GM23338 (cell line): ENCODE data around the gene MED28. TPM values are rescaled to one million over a fixed set of nuclear protein-coding genes. Genes with fewer than 3 reads are reported as not detected.

ENCODE experiments used
- ATAC-seq: fragments of 200-7000 bp; cut with Tn5 transposase; 3 replicates; pipeline ENCODE4 v1.9.1; 2020
- DNase-seq: peaks from one replicate; pipeline ENCODE4 v3.0.0-alpha.2; 2015; ENCODE audit warnings: low spot score
- H2AFZ ChIP-seq: fragments of 200-600 bp; sonication (generic); 2 replicates; pipeline ENCODE4 v1.8.0; 2016; ENCODE audit warnings: antibody characterized with exemption, mild to moderate bottlenecking, moderate library complexity
- H3F3A ChIP-seq: fragments of 200-600 bp; sonication (generic); replicated peaks from 2 replicates; pipeline ENCODE4 v1.8.0; 2017; ENCODE audit warnings: antibody characterized with exemption, mixed run types, low read depth
- H3K27ac ChIP-seq: fragments of 200-600 bp; sonication (generic); 2 replicates; pipeline ENCODE4 v1.6.1; 2016; ENCODE audit warnings: low read depth
- H3K27me3 ChIP-seq: fragments of 200-600 bp; sonication (generic); 2 replicates; pipeline ENCODE4 v1.8.0; 2016; ENCODE audit warnings: mild to moderate bottlenecking, mixed run types, moderate library complexity; ENCODE audit not compliant: insufficient read depth
- H3K36me3 ChIP-seq: fragments of 200-600 bp; sonication (generic); 2 replicates; pipeline ENCODE4 v1.8.0; 2016; ENCODE audit warnings: mild to moderate bottlenecking; ENCODE audit not compliant: insufficient read depth
- H3K4me1 ChIP-seq: fragments of 200-600 bp; sonication (generic); 2 replicates; pipeline ENCODE4 v1.8.0; 2016; ENCODE audit warnings: mild to moderate bottlenecking, moderate library complexity; ENCODE audit not compliant: insufficient read depth
- H3K4me2 ChIP-seq: fragments of 200-600 bp; sonication (generic); 2 replicates; pipeline ENCODE4 v1.7.1; 2017; ENCODE audit warnings: mixed run types
- H3K4me3 ChIP-seq: fragments of 200-600 bp; sonication (generic); 2 replicates; pipeline ENCODE4 v1.6.1; 2016; ENCODE audit warnings: mixed run types
- H3K79me2 ChIP-seq: fragments of 200-600 bp; sonication (generic); replicated peaks from 2 replicates; pipeline ENCODE4 v1.8.0; 2017; ENCODE audit warnings: mild to moderate bottlenecking; ENCODE audit not compliant: insufficient read depth
- H3K9me2 ChIP-seq: fragments of 200-600 bp; sonication (generic); 2 replicates; pipeline ENCODE4 v1.8.0; 2017; ENCODE audit not compliant: insufficient read depth
- H4K20me1 ChIP-seq: fragments of 200-600 bp; sonication (generic); replicated peaks from 2 replicates; pipeline ENCODE4 v1.8.0; 2017; ENCODE audit warnings: mild to moderate bottlenecking; ENCODE audit not compliant: insufficient read depth
- H3K27ac Mint-ChIP-seq: 2 replicates; pipeline ENCODE4 v1.8.0; 2020; ENCODE audit warnings: inconsistent platforms, mild to moderate bottlenecking, moderate library complexity, mixed read lengths
- H3K27me3 Mint-ChIP-seq: 3 replicates; pipeline ENCODE4 v1.8.0; 2022; ENCODE audit warnings: low read depth, mild to moderate bottlenecking, moderate library complexity, mixed read lengths, inconsistent platforms; ENCODE audit not compliant: insufficient read depth, poor library complexity
- H3K36me3 Mint-ChIP-seq: 3 replicates; pipeline ENCODE4 v1.8.0; 2021; ENCODE audit warnings: low read depth, mild to moderate bottlenecking, inconsistent platforms, moderate library complexity, mixed read lengths
- H3K4me1 Mint-ChIP-seq: 3 replicates; pipeline ENCODE4 v1.8.0; 2020; ENCODE audit warnings: mild to moderate bottlenecking, inconsistent platforms, mixed read lengths
- H3K4me3 Mint-ChIP-seq: 3 replicates; pipeline ENCODE4 v1.8.0; 2021; ENCODE audit warnings: moderate library complexity, mild to moderate bottlenecking, inconsistent platforms, mixed read lengths
- H3K9me3 Mint-ChIP-seq: 3 replicates; pipeline ENCODE4 v1.8.0; 2020; ENCODE audit warnings: moderate library complexity, mild to moderate bottlenecking, inconsistent platforms, mixed read lengths
- CREB1 ChIP-seq: fragments of 250-450 bp; sonication (Bioruptor Pico); IDR thresholded peaks from 2 replicates; pipeline ENCODE4 v1.5.0; 2020; ENCODE audit warnings: low read depth, mild to moderate bottlenecking, moderate library complexity
- CTCF ChIP-seq, 2 experiments: fragments of 200-600 bp in 1 of 2; sonication (generic) in 1 of 2; conservative IDR thresholded peaks; 2 replicates each; pipeline versions ENCODE4 v1.5.1 to v1.6.1; 2016 to 2017; ENCODE audit warnings: antibody characterized with exemption in 2 of 2, low read depth in 2 of 2, mild to moderate bottlenecking in 2 of 2, moderate library complexity in 1 of 2
- ETS1 ChIP-seq: IDR thresholded peaks from 2 replicates; pipeline ENCODE4 v1.6.1; 2016; ENCODE audit warnings: antibody characterized with exemption
- EZH2 ChIP-seq: fragments of 200-600 bp; sonication (generic); IDR thresholded peaks from one replicate; pipeline ENCODE4 v1.8.0; 2017; ENCODE audit warnings: antibody characterized with exemption, mild to moderate bottlenecking, low read depth; ENCODE audit not compliant: unreplicated experiment
- EZH2phosphoT487 ChIP-seq: fragments of 200-600 bp; sonication (generic); IDR thresholded peaks from one replicate; pipeline ENCODE4 v1.8.1; 2018; ENCODE audit warnings: antibody characterized with exemption; ENCODE audit not compliant: unreplicated experiment
- JUNB ChIP-seq: IDR thresholded peaks from one replicate; pipeline ENCODE4 v1.6.1; 2016; ENCODE audit warnings: antibody characterized with exemption; ENCODE audit not compliant: unreplicated experiment
- NANOG ChIP-seq: IDR thresholded peaks from 2 replicates; pipeline ENCODE4 v1.6.1; 2016; ENCODE audit warnings: antibody characterized with exemption, borderline replicate concordance
- POLR2AphosphoS5 ChIP-seq: IDR thresholded peaks from 2 replicates; pipeline ENCODE4 v1.6.1; 2016; ENCODE audit warnings: antibody characterized with exemption, low read depth
- REST ChIP-seq: IDR thresholded peaks from one replicate; pipeline ENCODE4 v1.6.1; 2018; ENCODE audit warnings: antibody characterized with exemption; ENCODE audit not compliant: unreplicated experiment
- STAT1 ChIP-seq: IDR thresholded peaks from one replicate; pipeline ENCODE4 v1.6.1; 2016; ENCODE audit warnings: antibody characterized with exemption; ENCODE audit not compliant: unreplicated experiment
- ZNF114 ChIP-seq: fragments of 250-450 bp; sonication (Bioruptor Pico); IDR thresholded peaks from 2 replicates; pipeline ENCODE4 v1.5.0; 2020; ENCODE audit warnings: mild to moderate bottlenecking, moderate library complexity
- ZNF331 ChIP-seq: fragments of 250-450 bp; sonication (Bioruptor Pico); IDR thresholded peaks from 2 replicates; pipeline ENCODE4 v1.5.0; 2020; ENCODE audit warnings: low read depth, mild to moderate bottlenecking, moderate library complexity
- ZNF462 ChIP-seq: fragments of 250-450 bp; sonication (Bioruptor Pico); IDR thresholded peaks from 2 replicates; pipeline ENCODE4 v1.5.0; 2020; ENCODE audit warnings: mild to moderate bottlenecking, moderate library complexity
- polyA plus RNA-seq: library from polyadenylated mRNA; unstranded; fragments of >200 nt; fragmentation: Nextera tagmentation; extraction: Ambion mirVana; gene quantifications from 2 replicates; pipeline ENCODE4 v1.2.1, GENCODE V29; 2016
- total RNA-seq: library from RNA; depleted of rRNA; stranded (reverse); fragments of >200 nt; shearing (Covaris generic); gene quantifications from 2 replicates; pipeline ENCODE4 v1.2.3, GENCODE V29; 2014

Gene MED28
- total and polyA plus RNA-seq, 2 experiments from 2014 or later, result 24.0 to 60.9 TPM

GRCh38 chr4:17682222-17682566, 67.8 kb downstream of the MED28 start:
- H3F3A ChIP-seq, result no peaks in the 10 kb centered on the region
- no peak for ATAC-seq
- Mint-ChIP-seq H3K27me3 (peaks cover 2% of the 10 kb centered on the region), H3K4me1 (no peaks in the 10 kb centered on the region), H3K9me3 (peaks cover 7% of the 10 kb centered on the region), H3K36me3 (no peaks in the 10 kb centered on the region), H3K27ac (no peak overlapping the region), H3K4me3 (no peak overlapping the region)
- no peak for TF ChIP-seq ZNF331 (CRISPR knock-in tag)
- TF ChIP-seq POLR2AphosphoS5, result no peak
- no peak for TF ChIP-seq REST
- TF ChIP-seq EZH2phosphoT487, result no peak
- no peak for TF ChIP-seq CREB1 (CRISPR knock-in tag)
- TF ChIP-seq STAT1, result no peak
- no peak for TF ChIP-seq NANOG
- TF ChIP-seq EZH2, result no peak
- TF ChIP-seq CTCF (conservative IDR thresholded peaks at IDR 0.05; ENCODE audit: low read depth in 2 of 2), result no peak
- no peak for TF ChIP-seq ZNF462
- TF ChIP-seq ZNF114 (CRISPR knock-in tag), result no peak
- no peak for TF ChIP-seq JUNB
- no peak for TF ChIP-seq ETS1
- no peaks in the 10 kb centered on the region for H3K36me3 ChIP-seq
- DNase-seq, result no peak
- no peaks in the 10 kb centered on the region for H3K27me3 ChIP-seq
- H4K20me1 ChIP-seq, result no peaks in the 10 kb centered on the region
- no peak overlapping the region for H3K4me3 ChIP-seq
- no peak overlapping the region for H3K4me2 ChIP-seq
- no peaks in the 10 kb centered on the region for H3K4me1 ChIP-seq
- no peak overlapping the region for H3K27ac ChIP-seq
- no peak overlapping the region for H2AFZ ChIP-seq
- H3K9me2 ChIP-seq, result no peaks in the 10 kb centered on the region
- no peaks in the 10 kb centered on the region for H3K79me2 ChIP-seq
